NB4 (cell line): ENCODE measurements around the gene NPHP4.

Source experiments
- DNase-seq: peaks from one replicate; pipeline ENCODE4 v3.0.0; 2010; ENCODE audit warnings: low read depth
- H3K4me3 ChIP-seq: one replicate; pipeline ENCODE4 v1.5.1; 2011; ENCODE audit warnings: mild to moderate bottlenecking, low read depth, low read length, moderate library complexity
- CTCF ChIP-seq: IDR thresholded peaks from one replicate; pipeline ENCODE4 v1.5.1; 2012; ENCODE audit warnings: low read depth, low read length
- MAX ChIP-seq: IDR thresholded peaks from 2 replicates; pipeline ENCODE4 v1.6.1; 2011; ENCODE audit warnings: low read depth, low read length
- MYC ChIP-seq: IDR thresholded peaks from 2 replicates; pipeline ENCODE4 v1.6.1; 2011; ENCODE audit warnings: low read depth, low read length
- POLR2A ChIP-seq: IDR thresholded peaks from 2 replicates; pipeline ENCODE4 v1.6.1; 2011; ENCODE audit warnings: mild to moderate bottlenecking; ENCODE audit not compliant: insufficient read length; ENCODE audit errors: extremely low read depth

The NPHP4 gene

DNA sequence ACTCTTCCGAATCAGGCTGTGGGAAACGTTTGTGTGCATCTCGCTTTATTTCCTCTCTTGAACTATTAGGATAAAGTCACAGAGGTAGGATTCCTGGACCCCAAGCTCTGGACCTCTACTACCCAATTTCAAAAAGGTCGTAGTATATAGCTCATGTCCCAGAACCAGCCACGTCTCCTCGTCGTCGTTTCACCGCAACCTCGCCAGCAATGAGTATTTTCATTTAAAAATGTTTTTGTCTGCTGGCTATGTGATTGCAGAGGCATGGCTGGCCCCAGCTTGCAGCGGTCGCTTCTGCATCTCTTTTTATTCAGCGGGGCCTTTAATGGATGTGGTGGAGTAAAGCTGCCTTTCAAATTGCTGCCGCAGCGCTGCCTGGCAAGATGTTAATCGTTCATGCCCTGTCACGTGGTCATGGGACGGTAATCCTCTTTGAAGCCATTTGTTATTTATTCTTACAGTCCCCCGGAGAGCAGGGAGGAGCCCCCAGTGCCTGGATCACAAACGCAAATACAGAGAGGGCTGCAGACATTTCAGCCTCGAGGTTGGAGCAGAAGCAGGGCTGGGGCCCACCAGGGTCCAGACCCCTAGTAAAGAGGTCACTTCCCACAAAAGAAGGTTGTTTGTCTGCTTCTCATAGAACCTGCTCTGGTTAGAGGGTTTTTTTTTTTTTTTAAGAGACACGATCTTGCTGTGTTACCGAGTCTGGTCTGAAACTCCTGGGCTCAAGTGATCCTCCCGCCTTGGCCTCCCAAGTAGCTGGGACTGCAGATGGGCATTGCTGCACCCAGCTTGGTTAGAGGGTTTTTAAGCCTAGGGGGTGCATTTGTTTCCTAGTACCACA, 11.6 kb upstream of the NPHP4 start:
- no peak for TF ChIP-seq MYC
- no peak for TF ChIP-seq POLR2A
- no peak for TF ChIP-seq MAX
- TF ChIP-seq CTCF: no peak
- no peak overlapping the region for H3K4me3 ChIP-seq
- DNase-seq: no peak

GRCh38 chr1:6002714-6003501, 10.7 kb upstream of the NPHP4 start:
- TF ChIP-seq CTCF (no peak), MYC (no peak), POLR2A (no peak), MAX (no peak)
- no peak for DNase-seq
- H3K4me3 ChIP-seq: no peak overlapping the region

DNA sequence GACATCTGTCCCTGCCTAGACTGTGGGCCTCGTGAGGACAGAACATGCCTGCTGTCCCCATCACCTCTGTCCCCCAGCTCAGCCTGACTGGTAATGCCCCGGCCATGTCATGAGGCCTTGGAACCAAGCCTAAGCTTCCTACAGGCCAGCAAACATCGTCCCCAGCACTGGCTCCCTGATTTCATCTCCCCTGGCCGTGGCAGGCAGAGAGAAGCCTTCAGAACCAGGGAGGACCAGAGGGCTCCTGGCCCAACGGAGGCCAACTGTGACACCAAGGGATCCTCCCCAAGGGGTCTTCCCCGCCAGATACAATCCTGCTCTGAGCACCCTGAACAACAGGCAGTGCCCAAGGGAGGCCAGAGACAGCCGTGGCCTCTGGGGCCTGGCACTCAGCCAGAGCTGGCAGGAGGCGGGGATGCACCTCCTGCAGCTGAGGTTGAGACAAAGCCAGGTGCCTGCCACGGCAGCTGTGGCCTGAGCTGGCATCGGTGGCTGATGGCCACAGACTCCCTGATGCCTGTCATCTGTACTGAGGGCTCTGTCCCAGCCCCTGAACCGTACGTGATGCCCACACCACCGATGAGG, 9.9 kb upstream of the NPHP4 start:
- TF ChIP-seq MYC (no peak), CTCF (no peak), MAX (no peak), POLR2A (no peak)
- no peak for DNase-seq
- H3K4me3 ChIP-seq: no peak overlapping the region

GRCh38 chr1:6000444-6001288, 8.4 kb upstream of the NPHP4 start:
- no peak overlapping the region for H3K4me3 ChIP-seq
- TF ChIP-seq CTCF (no peak), MAX (no peak), MYC (no peak), POLR2A (no peak)
- no peak for DNase-seq

- H3K4me3 ChIP-seq: no peak overlapping the region
- TF ChIP-seq CTCF: no peak
- no peak for TF ChIP-seq MAX
- no peak for TF ChIP-seq POLR2A
- no peak for TF ChIP-seq MYC
- no peak for DNase-seq
These were observed 7.7 kb upstream of the NPHP4 start for GRCh38 chr1:5999711-6000443.
